ENCODE measurements around the gene NTM. TPM values are rescaled to one million over a fixed set of nuclear protein-coding genes. Genes with fewer than 3 reads are reported as not detected.

NTM gene
- total RNA-seq, 1 experiment from 2014 or later: 9.9 TPM

- peak overlapping the region; percentile 42 to 98 (median 84); a peak in 5 of 7 replicates for H3K27ac Mint-ChIP-seq
- H2BK120ac ChIP-seq (ENCODE audit: low read depth, low read length, poor library complexity, severe bottlenecking): no peak overlapping the region
- peak; percentile 39; the same call in 2 of the 3 replicates for TF ChIP-seq CTCF (conservative IDR thresholded peaks at IDR 0.05)
- no peak overlapping the region for H2BK12ac ChIP-seq (ENCODE audit: insufficient read length, low read depth, low read length)
- H3K9me3 ChIP-seq (ENCODE audit: control insufficient read depth, low read depth, low read length): no peaks in the 10 kb centered on the region
- no peak overlapping the region for H4K8ac ChIP-seq (replicated peaks; ENCODE audit: insufficient read length, low read depth, low read length)
- no peaks in the 10 kb centered on the region for H4K20me1 ChIP-seq (ENCODE audit: control insufficient read depth, insufficient read depth, insufficient read length)
- peaks cover 3% of the 10 kb centered on the region for H3K27me3 Mint-ChIP-seq (ENCODE audit: low read depth)
- peaks cover 23% of the 10 kb centered on the region for H3K4me1 ChIP-seq (ENCODE audit: insufficient read depth, low read length)
- peak overlapping the region; percentile 64 for H3K4me2 ChIP-seq (ENCODE audit: insufficient read depth, insufficient read length, low read length)
- H2BK20ac ChIP-seq (ENCODE audit: low read depth, low read length, poor library complexity, severe bottlenecking): no peak overlapping the region
- peak; percentile 73 for DNase-seq
- no peak overlapping the region for H3K14ac ChIP-seq (ENCODE audit: insufficient read depth, low read length)
- H3K4me3 Mint-ChIP-seq: peak overlapping the region; percentile 54 to 65
- H3K18ac ChIP-seq (ENCODE audit: insufficient read length, low read depth, low read length): no peak overlapping the region
- no peaks in the 10 kb centered on the region for H3K27me3 ChIP-seq (ENCODE audit: insufficient read depth, low read length)
- H3K9me3 Mint-ChIP-seq: no peaks in the 10 kb centered on the region
- no peaks in the 10 kb centered on the region for H3K79me1 ChIP-seq (ENCODE audit: insufficient read depth, low read depth, low read length, poor library complexity, severe bottlenecking)
- no peak overlapping the region for H3K23ac ChIP-seq (ENCODE audit: insufficient read length, low read depth, low read length)
- H4K5ac ChIP-seq (ENCODE audit: insufficient read length, low read depth, low read length): no peak overlapping the region
- H2AK5ac ChIP-seq (ENCODE audit: insufficient read length, low read length): no peak overlapping the region
- no peaks in the 10 kb centered on the region for H3K23me2 ChIP-seq (ENCODE audit: insufficient read length, low read depth, low read length, poor library complexity, severe bottlenecking)
- no peaks in the 10 kb centered on the region; a peak in 1 of 7 replicates for H3K36me3 Mint-ChIP-seq (ENCODE audit: insufficient read depth in 1 of 3, low read depth in 3 of 3)
- no peak overlapping the region for H3K9ac ChIP-seq (ENCODE audit: extremely low read depth, insufficient read length, low read length)
- peak overlapping the region; percentile 89 for H2AFZ ChIP-seq (ENCODE audit: low read length)
- no peaks in the 10 kb centered on the region for H3K79me2 ChIP-seq (ENCODE audit: insufficient read depth, low read length)
- no peak overlapping the region for H3T11ph ChIP-seq (ENCODE audit: low read length)
- peaks cover 83 to 84% of the 10 kb centered on the region in 2 experiments for H3K4me1 Mint-ChIP-seq
- H3K4ac ChIP-seq (ENCODE audit: low read depth, low read length): no peak overlapping the region
- H3K27ac ChIP-seq (ENCODE audit: insufficient read length, low read depth, low read length): peak overlapping the region; percentile 59
- H3K56ac ChIP-seq (ENCODE audit: insufficient read length, low read depth, low read length): no peak overlapping the region
- no peak overlapping the region for H4K91ac ChIP-seq (ENCODE audit: insufficient read length, low read depth, low read length)
- no peak overlapping the region for H2BK5ac ChIP-seq (ENCODE audit: insufficient read length, low read length)
- WGBS (ENCODE audit: extremely low coverage, insufficient read length, low lambda C conversion rate): no CpG with 5 or more reads among the region's 9 CpGs
- H2BK15ac ChIP-seq (ENCODE audit: low read depth, low read length): no peak overlapping the region
These were observed 286.4 kb downstream of the NTM start for GRCh38 chr11:131656839-131657211.
